ENCODE measurements around the gene RNF141.

Gene RNF141

GRCh38 chr11:10504490-10504889, 36.5 kb downstream of the RNF141 start:
- peaks cover 67% of the 10 kb centered on the region for H3K36me3 Mint-ChIP-seq (ENCODE audit: low read depth)
- peak overlapping the region; percentile 60 for H3K27ac Mint-ChIP-seq
- H3K4me1 Mint-ChIP-seq (ENCODE audit: low read depth): peaks cover 49% of the 10 kb centered on the region
- H3K9me3 Mint-ChIP-seq: no peaks in the 10 kb centered on the region
- no peaks in the 10 kb centered on the region for H3K27me3 Mint-ChIP-seq
- no peak overlapping the region for H3K4me3 Mint-ChIP-seq
- intact Hi-C loops (cut with micrococcal nuclease): loop anchor here (5.0 kb wide), 2 partner anchors 47 to 92 kb away; partner anchors contain the start of gene AMPD3

- H3K9me3 Mint-ChIP-seq: no peaks in the 10 kb centered on the region
- peak overlapping the region; percentile 60 for H3K27ac Mint-ChIP-seq
- H3K4me3 Mint-ChIP-seq: no peak overlapping the region
- peaks cover 73% of the 10 kb centered on the region for H3K36me3 Mint-ChIP-seq (ENCODE audit: low read depth)
- intact Hi-C loops (cut with micrococcal nuclease): loop anchor here (5.0 kb wide), 2 partner anchors 47 to 92 kb away; partner anchors contain the start of gene AMPD3
- H3K4me1 Mint-ChIP-seq (ENCODE audit: low read depth): peaks cover 49% of the 10 kb centered on the region
- H3K27me3 Mint-ChIP-seq: no peaks in the 10 kb centered on the region
These were observed 37.1 kb downstream of the RNF141 start for GRCh38 chr11:10503777-10504480.

- H3K9me3 Mint-ChIP-seq: no peaks in the 10 kb centered on the region
- H3K4me1 Mint-ChIP-seq (ENCODE audit: low read depth): peaks cover 49% of the 10 kb centered on the region
- peak overlapping the region; percentile 82 for H3K27ac Mint-ChIP-seq
- peaks cover 80% of the 10 kb centered on the region for H3K36me3 Mint-ChIP-seq (ENCODE audit: low read depth)
- intact Hi-C loops (cut with micrococcal nuclease): loop anchor here (5.0 kb wide), 2 partner anchors 46 to 91 kb away; partner anchors contain the start of gene AMPD3
- no peak overlapping the region for H3K4me3 Mint-ChIP-seq
- no peaks in the 10 kb centered on the region for H3K27me3 Mint-ChIP-seq
These were observed 37.8 kb downstream of the RNF141 start for GRCh38 chr11:10503221-10503620.

- peaks cover 49% of the 10 kb centered on the region for H3K4me1 Mint-ChIP-seq (ENCODE audit: low read depth)
- no peaks in the 10 kb centered on the region for H3K9me3 Mint-ChIP-seq
- H3K4me3 Mint-ChIP-seq: peak overlapping the region; percentile 32
- intact Hi-C loops (cut with micrococcal nuclease): loop anchor here (5.0 kb wide), 2 partner anchors 45 to 90 kb away; partner anchors contain the start of gene AMPD3
- peak overlapping the region; percentile 82 for H3K27ac Mint-ChIP-seq
- H3K27me3 Mint-ChIP-seq: no peaks in the 10 kb centered on the region
- H3K36me3 Mint-ChIP-seq (ENCODE audit: low read depth): peaks cover 85% of the 10 kb centered on the region
These were observed 38.2 kb downstream of the RNF141 start for GRCh38 chr11:10502770-10503169.

- intact Hi-C loops (cut with micrococcal nuclease): loop anchor here (5.0 kb wide), 2 partner anchors 45 to 90 kb away; partner anchors contain the start of gene AMPD3
- H3K27ac Mint-ChIP-seq: peak overlapping the region; percentile 82
- peaks cover 49% of the 10 kb centered on the region for H3K4me1 Mint-ChIP-seq (ENCODE audit: low read depth)
- peaks cover 91% of the 10 kb centered on the region for H3K36me3 Mint-ChIP-seq (ENCODE audit: low read depth)
- H3K27me3 Mint-ChIP-seq: no peaks in the 10 kb centered on the region
- no peaks in the 10 kb centered on the region for H3K9me3 Mint-ChIP-seq
- H3K4me3 Mint-ChIP-seq: peak overlapping the region; percentile 32
These were observed 38.8 kb downstream of the RNF141 start for GRCh38 chr11:10502065-10502680.

GRCh38 chr11:10500757-10501684, 40.0 kb downstream of the RNF141 start:
- Mint-ChIP-seq H3K36me3 (ENCODE audit: low read depth) (peaks cover 95% of the 10 kb centered on the region), H3K27me3 (no peaks in the 10 kb centered on the region), H3K27ac (no peak overlapping the region), H3K4me3 (no peak overlapping the region), H3K9me3 (no peaks in the 10 kb centered on the region), H3K4me1 (ENCODE audit: low read depth) (peaks cover 49% of the 10 kb centered on the region)
- intact Hi-C loops (cut with micrococcal nuclease): loop anchor here (5.0 kb wide), 2 partner anchors 44 to 89 kb away; partner anchors contain the start of gene AMPD3

GRCh38 chr11:10499874-10500601, 40.9 kb downstream of the RNF141 start:
- intact Hi-C loops (cut with micrococcal nuclease): loop anchor here (5.0 kb wide), 2 partner anchors 43 to 88 kb away; partner anchors contain the start of gene AMPD3
- Mint-ChIP-seq H3K36me3 (ENCODE audit: low read depth) (peaks cover 95% of the 10 kb centered on the region), H3K9me3 (no peaks in the 10 kb centered on the region), H3K27ac (no peak overlapping the region), H3K4me1 (ENCODE audit: low read depth) (peaks cover 44% of the 10 kb centered on the region), H3K4me3 (no peak overlapping the region), H3K27me3 (no peaks in the 10 kb centered on the region)

GRCh38 chr11:10499452-10499851, 41.5 kb downstream of the RNF141 start:
- Mint-ChIP-seq H3K27me3 (no peaks in the 10 kb centered on the region), H3K4me1 (ENCODE audit: low read depth) (peaks cover 38% of the 10 kb centered on the region), H3K27ac (no peak overlapping the region), H3K4me3 (no peak overlapping the region), H3K9me3 (no peaks in the 10 kb centered on the region), H3K36me3 (ENCODE audit: low read depth) (peaks cover 95% of the 10 kb centered on the region)
- intact Hi-C loops (cut with micrococcal nuclease): no loop called here

- no peak overlapping the region for H3K27ac Mint-ChIP-seq
- intact Hi-C loops (cut with micrococcal nuclease): no loop called here
- no peak overlapping the region for H3K4me3 Mint-ChIP-seq
- H3K27me3 Mint-ChIP-seq: no peaks in the 10 kb centered on the region
- H3K9me3 Mint-ChIP-seq: no peaks in the 10 kb centered on the region
- H3K4me1 Mint-ChIP-seq (ENCODE audit: low read depth): peaks cover 30% of the 10 kb centered on the region
- H3K36me3 Mint-ChIP-seq (ENCODE audit: low read depth): peaks cover 97% of the 10 kb centered on the region
These were observed 42.3 kb downstream of the RNF141 start for GRCh38 chr11:10498426-10499250.

GRCh38 chr11:10498022-10498400, 43.0 kb downstream of the RNF141 start:
- Mint-ChIP-seq H3K27me3 (no peaks in the 10 kb centered on the region), H3K4me1 (ENCODE audit: low read depth) (peaks cover 26% of the 10 kb centered on the region), H3K36me3 (ENCODE audit: low read depth) (peaks cover 100% of the 10 kb centered on the region), H3K4me3 (no peak overlapping the region), H3K9me3 (no peaks in the 10 kb centered on the region), H3K27ac (no peak overlapping the region)
- intact Hi-C loops (cut with micrococcal nuclease): no loop called here

GRCh38 chr11:10497371-10498021, 43.5 kb downstream of the RNF141 start:
- no peaks in the 10 kb centered on the region for H3K27me3 Mint-ChIP-seq
- no peak overlapping the region for H3K4me3 Mint-ChIP-seq
- H3K9me3 Mint-ChIP-seq: no peaks in the 10 kb centered on the region
- H3K27ac Mint-ChIP-seq: no peak overlapping the region
- H3K4me1 Mint-ChIP-seq (ENCODE audit: low read depth): peaks cover 21% of the 10 kb centered on the region
- intact Hi-C loops (cut with micrococcal nuclease): no loop called here
- peaks cover 100% of the 10 kb centered on the region for H3K36me3 Mint-ChIP-seq (ENCODE audit: low read depth)

- Mint-ChIP-seq H3K4me1 (ENCODE audit: low read depth) (peaks cover 17% of the 10 kb centered on the region), H3K4me3 (no peak overlapping the region), H3K27me3 (no peaks in the 10 kb centered on the region), H3K9me3 (no peaks in the 10 kb centered on the region), H3K36me3 (ENCODE audit: low read depth) (peaks cover 100% of the 10 kb centered on the region), H3K27ac (no peak overlapping the region)
- intact Hi-C loops (cut with micrococcal nuclease): no loop called here
These were observed 44.6 kb downstream of the RNF141 start for GRCh38 chr11:10496296-10496936.

Data from dendritic cell treated with granulocyte-macrophage colony-stimulating factor and Interleukin-4, amounts not matched to agents 40 ng/mL and 50 ng/mL, for 4 days (primary cell).